GM21515 (cell line): ENCODE results near the gene CAPN14.

Experiments used
- ATAC-seq: cut with Tn5 transposase; IDR thresholded peaks from one replicate; pipeline ENCODE4 v1.9.1; 2021; ENCODE audit not compliant: unreplicated experiment

Gene CAPN14

GRCh38 chr2:31241625-31242270 is 24.4 kb upstream of the CAPN14 start:
- no peak for ATAC-seq

- no peak for ATAC-seq
These were observed 23.4 kb upstream of the CAPN14 start for GRCh38 chr2:31240381-31241365.

DNA sequence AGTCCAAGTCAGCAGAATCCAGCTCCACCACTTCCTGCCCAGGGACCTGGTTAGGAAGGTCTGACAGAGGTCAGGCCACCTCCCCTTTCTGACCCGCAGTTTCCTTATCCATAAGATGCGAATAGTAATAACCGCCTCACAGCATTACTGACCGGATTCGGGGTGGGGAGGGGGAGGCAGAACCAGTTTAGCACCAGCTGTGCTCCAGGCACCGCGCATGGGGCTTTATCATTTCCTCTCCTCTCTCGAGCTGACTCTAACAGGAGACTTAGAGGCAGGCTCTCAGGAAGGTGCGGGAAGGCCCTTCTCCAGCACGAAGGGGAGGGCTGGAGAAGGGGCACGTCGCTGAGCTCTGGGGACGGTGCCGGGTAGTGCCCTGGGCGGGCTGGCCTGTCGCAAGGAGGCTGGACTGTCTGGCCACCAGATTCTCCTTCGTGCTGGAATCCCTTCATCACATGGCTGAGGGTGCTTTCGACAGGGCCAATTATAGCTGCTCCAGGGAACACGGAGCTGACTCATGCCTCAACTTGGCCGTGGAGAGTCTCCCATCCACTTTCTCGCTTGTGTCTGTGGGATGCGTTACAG is 22.4 kb upstream of the CAPN14 start:
- no peak for ATAC-seq

- ATAC-seq: no peak
These were observed 21.7 kb upstream of the CAPN14 start for GRCh38 chr2:31238906-31239592.

- ATAC-seq: no peak
These were observed 21.0 kb upstream of the CAPN14 start for GRCh38 chr2:31238126-31238905.

GRCh38 chr2:31237348-31238017 is 20.2 kb upstream of the CAPN14 start:
- no peak for ATAC-seq

GRCh38 chr2:31236433-31237205 is 19.3 kb upstream of the CAPN14 start:
- no peak for ATAC-seq

- ATAC-seq: no peak
These were observed 18.2 kb upstream of the CAPN14 start for GRCh38 chr2:31235504-31235902.

- no peak for ATAC-seq
These were observed 17.6 kb upstream of the CAPN14 start for GRCh38 chr2:31234683-31235503.

DNA sequence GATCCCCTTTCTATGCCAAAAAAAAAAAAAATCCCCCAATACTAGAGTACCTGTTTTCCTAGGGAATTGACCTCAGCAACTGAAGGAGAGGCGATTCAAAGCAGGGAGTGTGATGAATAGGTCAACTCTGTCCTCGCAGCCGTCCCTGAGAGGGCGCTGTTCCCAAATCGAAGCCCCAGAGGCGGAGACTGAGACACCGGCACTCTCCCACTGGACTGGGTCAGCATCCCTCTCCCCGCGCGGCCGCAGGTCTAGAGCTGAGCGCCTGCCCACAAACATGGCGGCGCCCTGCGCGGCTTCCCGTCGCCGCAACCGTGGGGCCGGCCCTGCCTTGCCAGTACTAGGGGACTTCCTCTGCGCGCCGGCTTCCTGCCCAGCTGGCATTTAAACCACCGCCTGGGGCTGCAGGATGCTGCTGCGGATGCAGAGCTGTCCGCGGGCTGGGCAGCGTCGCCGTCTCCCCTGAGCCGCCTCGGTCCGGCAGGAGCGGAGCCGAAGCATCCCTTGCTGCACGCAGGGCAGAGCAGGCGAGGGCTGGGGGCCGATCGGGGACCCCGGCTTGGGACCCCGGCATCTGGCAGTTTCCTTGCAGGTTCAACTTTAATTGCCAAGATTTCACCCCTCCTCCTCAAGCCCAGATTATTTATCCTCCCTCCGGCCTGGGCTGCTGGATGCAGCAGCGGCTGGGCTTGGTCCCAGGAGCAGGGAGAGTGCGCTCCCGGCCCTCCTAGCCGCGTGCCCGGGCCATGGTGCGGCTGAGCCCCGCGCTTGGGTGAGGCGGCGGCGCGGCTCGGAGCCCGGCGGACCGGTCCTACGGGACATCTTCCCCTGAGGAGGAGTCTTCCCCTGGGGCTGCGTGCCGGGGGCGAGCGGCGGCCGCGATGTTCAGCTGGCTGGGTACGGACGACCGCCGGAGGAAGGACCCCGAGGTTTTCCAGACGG is 16.7 kb upstream of the CAPN14 start, which contains the start of gene EHD3:
Gene EHD3, plus strand, starts transcription at position 412 of the 942 bp plus-strand sequence. Its CDS starts 470 bp downstream, at position 882.
- peak; percentile 94 for ATAC-seq

DNA sequence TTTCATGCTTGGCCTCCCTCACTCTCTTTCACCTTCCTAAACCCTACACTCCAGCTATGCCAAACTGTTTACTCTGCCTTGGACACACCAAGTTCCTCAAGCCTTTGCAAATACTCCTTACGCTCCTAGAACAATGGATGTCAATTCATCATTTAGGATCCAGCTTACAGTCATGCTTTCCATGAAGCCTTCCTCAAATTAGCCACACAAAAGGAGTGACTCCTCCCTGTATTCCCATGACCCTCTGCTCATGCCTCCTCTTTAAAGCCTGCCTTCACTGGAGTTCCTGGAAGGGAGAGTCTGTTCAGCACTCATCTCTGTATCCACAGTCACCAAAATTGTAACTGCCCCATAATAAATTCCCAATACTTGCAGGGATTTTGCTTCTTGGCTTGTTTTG is 15.9 kb upstream of the CAPN14 start:
- ATAC-seq: no peak

DNA sequence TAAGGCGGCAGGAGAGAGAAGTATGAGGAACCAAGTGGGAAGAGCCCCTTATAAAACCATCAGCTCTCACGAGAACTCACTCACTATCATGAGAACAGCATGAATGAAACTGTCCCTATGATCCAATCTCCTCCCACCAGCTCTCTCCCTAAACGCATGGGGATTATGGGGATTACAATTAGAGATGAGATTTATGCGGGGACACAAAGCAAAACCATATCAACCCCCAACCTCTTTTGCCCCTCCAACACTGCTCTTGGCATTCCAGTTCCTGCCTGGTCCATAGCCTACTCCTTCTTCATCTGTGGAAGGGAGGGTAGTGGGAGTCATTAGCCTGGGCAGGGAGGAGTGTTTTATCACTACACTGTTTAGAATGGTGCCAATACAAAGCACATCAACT is 15.3 kb upstream of the CAPN14 start:
- ATAC-seq: no peak

GRCh38 chr2:31231571-31232302 is 14.4 kb upstream of the CAPN14 start:
- ATAC-seq: no peak

DNA sequence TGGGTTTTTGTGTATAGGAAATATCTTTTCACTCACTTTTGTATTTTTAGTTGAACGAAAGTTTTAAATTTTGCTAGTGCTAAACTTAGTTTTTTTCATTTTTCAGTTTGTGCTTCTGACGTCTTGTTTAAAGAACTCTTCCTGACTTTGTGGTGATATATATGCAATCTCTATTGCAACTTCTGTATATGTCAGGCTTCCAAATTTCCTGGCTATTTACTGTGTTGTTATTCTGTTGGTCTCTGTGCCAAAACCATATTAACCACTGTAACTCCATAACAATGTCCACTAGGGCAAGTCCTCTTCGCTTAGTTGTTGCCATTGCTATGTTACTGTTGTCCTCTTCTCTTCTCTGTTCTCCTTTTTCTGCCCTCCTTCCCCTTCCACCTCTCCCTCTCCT is 13.4 kb upstream of the CAPN14 start:
- ATAC-seq: no peak

DNA sequence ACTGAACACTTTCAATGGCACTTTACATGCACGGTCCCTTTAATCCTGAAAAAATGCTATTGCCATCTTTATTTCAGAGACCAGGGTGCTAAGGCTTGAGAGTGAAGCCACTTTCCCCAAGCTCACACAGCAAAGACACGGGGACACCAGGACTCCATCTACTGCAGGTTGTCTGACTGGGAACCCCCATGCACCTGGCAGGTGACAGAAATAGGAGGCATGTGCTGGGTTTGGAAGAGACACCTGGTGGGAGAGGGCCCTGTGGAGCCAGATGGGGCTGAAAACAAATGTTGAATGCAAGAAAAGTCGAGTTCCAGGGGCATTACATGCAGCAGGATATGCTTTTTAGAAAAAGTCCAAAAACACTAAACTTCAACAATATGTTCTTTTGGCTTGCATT is 11.4 kb upstream of the CAPN14 start:
- no peak for ATAC-seq

- no peak for ATAC-seq
These were observed 10.4 kb upstream of the CAPN14 start for GRCh38 chr2:31227711-31228125.
